Loucy (cell line): ENCODE measurements around the gene PPFIBP1.
"Not testable (repeated sequence)": the region's sequence is repeated elsewhere in the genome, so short reads cannot be mapped to it uniquely, and the experiment has no call there.

ENCODE experiments used
- H2AFZ ChIP-seq: fragments of 200-600 bp; sonication (generic); 2 replicates; pipeline ENCODE4 v1.6.0; 2016; ENCODE audit warnings: antibody characterized with exemption, mild to moderate bottlenecking, low read length, moderate library complexity
- H3F3A ChIP-seq: fragments of 200-600 bp; 2 replicates; pipeline ENCODE4 v1.6.0; 2016; ENCODE audit warnings: antibody characterized with exemption, low read depth, mild to moderate bottlenecking
- H3K27me3 ChIP-seq: fragments of 200-600 bp; sonication (generic); 2 replicates; pipeline ENCODE4 v1.6.1; 2014; ENCODE audit warnings: low read length, mild to moderate bottlenecking; ENCODE audit not compliant: insufficient read depth, poor library complexity, severe bottlenecking
- H3K36me3 ChIP-seq: fragments of 200-600 bp; sonication (generic); 2 replicates; pipeline ENCODE4 v1.6.1; 2016; ENCODE audit warnings: low read length; ENCODE audit not compliant: insufficient read depth
- H3K4me1 ChIP-seq: fragments of 200-600 bp; sonication (generic); 2 replicates; pipeline ENCODE4 v1.5.1; 2014; ENCODE audit warnings: low read length, mild to moderate bottlenecking; ENCODE audit not compliant: insufficient read depth, poor library complexity, severe bottlenecking
- H3K4me2 ChIP-seq: fragments of 200-600 bp; sonication (generic); 2 replicates; pipeline ENCODE4 v1.6.0; 2014; ENCODE audit warnings: antibody characterized with exemption, low read length, low read depth, mild to moderate bottlenecking; ENCODE audit not compliant: poor library complexity, severe bottlenecking
- H3K4me3 ChIP-seq: fragments of 200-600 bp; sonication (generic); 2 replicates; pipeline ENCODE4 v1.5.1; 2014; ENCODE audit warnings: low read length, mild to moderate bottlenecking, mixed read lengths; ENCODE audit not compliant: poor library complexity, severe bottlenecking
- H3K79me2 ChIP-seq: fragments of 200-600 bp; sonication (generic); 2 replicates; pipeline ENCODE4 v1.6.1; 2014; ENCODE audit warnings: low read length; ENCODE audit not compliant: insufficient read depth
- H3K9ac ChIP-seq: fragments of 200-600 bp; sonication (generic); 2 replicates; pipeline ENCODE4 v1.6.0; 2014; ENCODE audit warnings: mild to moderate bottlenecking, low read depth, low read length, moderate library complexity; ENCODE audit not compliant: poor library complexity, severe bottlenecking
- H3K9me2 ChIP-seq: fragments of 200-600 bp; sonication (generic); replicated peaks from 2 replicates; pipeline ENCODE4 v1.6.1; 2016; ENCODE audit warnings: low read depth, low read length, mixed read lengths
- H3K9me3 ChIP-seq: fragments of 200-600 bp; sonication (generic); 2 replicates; pipeline ENCODE4 v1.6.1; 2014; ENCODE audit warnings: mild to moderate bottlenecking, antibody characterized with exemption, low read length, low read depth; ENCODE audit not compliant: insufficient read depth
- H4K20me1 ChIP-seq: fragments of 200-600 bp; sonication (generic); 2 replicates; pipeline ENCODE4 v1.6.0; 2014; ENCODE audit warnings: antibody characterized with exemption, low read length, mild to moderate bottlenecking; ENCODE audit not compliant: insufficient read depth, poor library complexity, severe bottlenecking
- EZH2phosphoT487 ChIP-seq: fragments of 200-600 bp; IDR thresholded peaks from 2 replicates; pipeline ENCODE4 v1.6.1; 2018; ENCODE audit warnings: antibody characterized with exemption, mild to moderate bottlenecking, moderate library complexity, borderline replicate concordance
- TF ChIP-seq, protein P1 (sequence below): fragments of 200-600 bp; sonication (generic); conservative IDR thresholded peaks from 2 replicates; pipeline ENCODE4 v1.5.1; 2014; ENCODE audit warnings: mild to moderate bottlenecking, antibody characterized with exemption, low read length

Gene PPFIBP1

GRCh38 chr12:27653661-27654060, 129.7 kb downstream of the PPFIBP1 start:
- Histone ChIP-seq H3K9me3 (no peaks in the 10 kb centered on the region), H3K4me2 (no peak overlapping the region), H4K20me1 (no peaks in the 10 kb centered on the region), H3K36me3 (no peaks in the 10 kb centered on the region), H3K27me3 (no peaks in the 10 kb centered on the region), H2AFZ (no peak overlapping the region), H3K9me2 (no peaks in the 10 kb centered on the region), H3K9ac (no peak overlapping the region), H3K79me2 (no peaks in the 10 kb centered on the region), H3K4me3 (no peak overlapping the region), H3K4me1 (no peaks in the 10 kb centered on the region), H3F3A (no peaks in the 10 kb centered on the region)
- TF ChIP-seq EZH2phosphoT487: no peak

DNA sequence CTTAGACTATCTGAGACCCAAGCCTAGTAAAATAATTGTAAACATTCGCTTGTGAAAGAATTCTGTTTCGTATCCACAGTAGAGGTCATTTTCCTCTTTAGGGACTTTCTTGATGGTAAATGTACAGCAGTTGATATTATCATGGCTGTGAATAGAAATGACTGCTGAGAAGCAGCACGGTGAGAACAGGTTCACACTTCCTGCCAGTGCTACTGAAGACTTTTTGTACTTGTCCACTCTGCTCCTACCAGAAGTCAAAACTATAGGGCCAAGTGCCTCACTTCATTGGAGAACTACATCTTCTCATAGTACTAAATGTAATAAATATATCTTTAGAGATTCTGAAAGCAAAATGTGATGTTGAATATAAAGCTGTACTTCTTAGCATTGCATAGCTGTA, 131.5 kb downstream of the PPFIBP1 start:
- H3K36me3 ChIP-seq, H3K9ac ChIP-seq, H3K27me3 ChIP-seq, H3K9me2 ChIP-seq, H3K4me2 ChIP-seq, H3K4me1 ChIP-seq, H3K9me3 ChIP-seq, H4K20me1 ChIP-seq, H2AFZ ChIP-seq, H3F3A ChIP-seq, H3K4me3 ChIP-seq, H3K79me2 ChIP-seq: not testable (repeated sequence)

GRCh38 chr12:27657296-27657695, 133.3 kb downstream of the PPFIBP1 start:
- H3K9me2 ChIP-seq: no peaks in the 10 kb centered on the region
- no peaks in the 10 kb centered on the region for H3K9me3 ChIP-seq
- H3K4me2 ChIP-seq: no peak overlapping the region
- TF ChIP-seq, protein P1, sequence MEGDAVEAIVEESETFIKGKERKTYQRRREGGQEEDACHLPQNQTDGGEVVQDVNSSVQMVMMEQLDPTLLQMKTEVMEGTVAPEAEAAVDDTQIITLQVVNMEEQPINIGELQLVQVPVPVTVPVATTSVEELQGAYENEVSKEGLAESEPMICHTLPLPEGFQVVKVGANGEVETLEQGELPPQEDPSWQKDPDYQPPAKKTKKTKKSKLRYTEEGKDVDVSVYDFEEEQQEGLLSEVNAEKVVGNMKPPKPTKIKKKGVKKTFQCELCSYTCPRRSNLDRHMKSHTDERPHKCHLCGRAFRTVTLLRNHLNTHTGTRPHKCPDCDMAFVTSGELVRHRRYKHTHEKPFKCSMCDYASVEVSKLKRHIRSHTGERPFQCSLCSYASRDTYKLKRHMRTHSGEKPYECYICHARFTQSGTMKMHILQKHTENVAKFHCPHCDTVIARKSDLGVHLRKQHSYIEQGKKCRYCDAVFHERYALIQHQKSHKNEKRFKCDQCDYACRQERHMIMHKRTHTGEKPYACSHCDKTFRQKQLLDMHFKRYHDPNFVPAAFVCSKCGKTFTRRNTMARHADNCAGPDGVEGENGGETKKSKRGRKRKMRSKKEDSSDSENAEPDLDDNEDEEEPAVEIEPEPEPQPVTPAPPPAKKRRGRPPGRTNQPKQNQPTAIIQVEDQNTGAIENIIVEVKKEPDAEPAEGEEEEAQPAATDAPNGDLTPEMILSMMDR: no peak
- no peak for TF ChIP-seq EZH2phosphoT487
- no peaks in the 10 kb centered on the region for H3F3A ChIP-seq
- H4K20me1 ChIP-seq: no peaks in the 10 kb centered on the region
- H3K36me3 ChIP-seq: peaks cover 7% of the 10 kb centered on the region; the same call in 1 of the 2 replicates
- no peak overlapping the region for H3K4me3 ChIP-seq
- H3K27me3 ChIP-seq: no peaks in the 10 kb centered on the region
- no peaks in the 10 kb centered on the region for H3K79me2 ChIP-seq
- no peaks in the 10 kb centered on the region for H3K4me1 ChIP-seq
- no peak overlapping the region for H3K9ac ChIP-seq
- no peak overlapping the region for H2AFZ ChIP-seq

GRCh38 chr12:27665704-27666103, 141.7 kb downstream of the PPFIBP1 start:
- Histone ChIP-seq H3F3A (no peaks in the 10 kb centered on the region), H3K4me3 (no peak overlapping the region), H3K79me2 (no peaks in the 10 kb centered on the region), H3K9ac (no peak overlapping the region), H3K4me1 (no peaks in the 10 kb centered on the region), H3K36me3 (peaks cover 5% of the 10 kb centered on the region; the same call in 1 of the 2 replicates), H3K9me2 (no peaks in the 10 kb centered on the region), H3K4me2 (no peak overlapping the region), H3K27me3 (no peaks in the 10 kb centered on the region), H2AFZ (no peak overlapping the region), H4K20me1 (no peaks in the 10 kb centered on the region), H3K9me3 (no peaks in the 10 kb centered on the region)
- TF ChIP-seq, protein P1: no peak
- no peak for TF ChIP-seq EZH2phosphoT487
